Endothelial cell of hepatic sinusoid (primary cell): ENCODE results near the gene NPY2R.

ENCODE experiments used
- in situ Hi-C: cut with HindIII; loops from 2 replicates; pipeline ENCODE4 v1.10.0; 2017; ENCODE audit warnings: low sequenced_read_pairs

NPY2R gene

GRCh38 chr4:155208258-155209054, at the start of gene NPY2R:
NPY2R (plus strand) TSS chr4:155208636; CDS start chr4:155213940, 5,304 bp downstream.
- in situ Hi-C loops = loop anchor here (10.0 kb wide), 1 partner anchor 66 kb away; no protein-coding TSS in a partner anchor

- in situ Hi-C loops = no loop called here
Observed at GRCh38 chr4:155161357-155161756, 47.1 kb upstream of the NPY2R start.

GRCh38 chr4:155164718-155165117, 43.7 kb upstream of the NPY2R start:
- in situ Hi-C loops = no loop called here

- in situ Hi-C loops = no loop called here
Observed at GRCh38 chr4:155170569-155170968, 37.9 kb upstream of the NPY2R start.

- in situ Hi-C loops = no loop called here
Observed at GRCh38 chr4:155173371-155173770, 35.1 kb upstream of the NPY2R start.

GRCh38 chr4:155174668-155175067, 33.8 kb upstream of the NPY2R start:
- in situ Hi-C loops = no loop called here

GRCh38 chr4:155179216-155179615, 29.2 kb upstream of the NPY2R start:
- in situ Hi-C loops = no loop called here

- in situ Hi-C loops = no loop called here
Observed at GRCh38 chr4:155186972-155187371, 21.5 kb upstream of the NPY2R start.

- in situ Hi-C loops = no loop called here
Observed at GRCh38 chr4:155187989-155188388, 20.4 kb upstream of the NPY2R start.

GRCh38 chr4:155190099-155190498, 18.3 kb upstream of the NPY2R start:
- in situ Hi-C loops = no loop called here

GRCh38 chr4:155197757-155198156, 10.7 kb upstream of the NPY2R start:
- in situ Hi-C loops = no loop called here

GRCh38 chr4:155207534-155208257, 740 bp upstream of the NPY2R start:
- in situ Hi-C loops = loop anchor here (10.0 kb wide), 1 partner anchor 67 kb away; no protein-coding TSS in a partner anchor

GRCh38 chr4:155220025-155220424, 11.6 kb downstream of the NPY2R start:
- in situ Hi-C loops = no loop called here

GRCh38 chr4:155227131-155227530, 18.7 kb downstream of the NPY2R start:
- in situ Hi-C loops = no loop called here

GRCh38 chr4:155228713-155229112, 20.3 kb downstream of the NPY2R start:
- in situ Hi-C loops = no loop called here

GRCh38 chr4:155232432-155232831, 24.0 kb downstream of the NPY2R start:
- in situ Hi-C loops = no loop called here

GRCh38 chr4:155234206-155234605, 25.8 kb downstream of the NPY2R start:
- in situ Hi-C loops = no loop called here

GRCh38 chr4:155237567-155237966, 29.1 kb downstream of the NPY2R start:
- in situ Hi-C loops = no loop called here

- in situ Hi-C loops = no loop called here
Observed at GRCh38 chr4:155241225-155241624, 32.8 kb downstream of the NPY2R start.

GRCh38 chr4:155241664-155242063, 33.2 kb downstream of the NPY2R start:
- in situ Hi-C loops = no loop called here

GRCh38 chr4:155245105-155245504, 36.7 kb downstream of the NPY2R start:
- in situ Hi-C loops = no loop called here
